Left hindlimb (tissue), 1 donor: ENCODE measurements around the gene DBP.
"Not testable (repeated sequence)": the region's sequence is repeated elsewhere in the genome, so short reads cannot be mapped to it uniquely, and the experiment has no call there.

ENCODE experiments used
- DNase-seq: peaks from one replicate; pipeline ENCODE4 v3.0.0-alpha.2; 2018

The DBP gene, protein sequence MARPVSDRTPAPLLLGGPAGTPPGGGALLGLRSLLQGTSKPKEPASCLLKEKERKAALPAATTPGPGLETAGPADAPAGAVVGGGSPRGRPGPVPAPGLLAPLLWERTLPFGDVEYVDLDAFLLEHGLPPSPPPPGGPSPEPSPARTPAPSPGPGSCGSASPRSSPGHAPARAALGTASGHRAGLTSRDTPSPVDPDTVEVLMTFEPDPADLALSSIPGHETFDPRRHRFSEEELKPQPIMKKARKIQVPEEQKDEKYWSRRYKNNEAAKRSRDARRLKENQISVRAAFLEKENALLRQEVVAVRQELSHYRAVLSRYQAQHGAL

DNA sequence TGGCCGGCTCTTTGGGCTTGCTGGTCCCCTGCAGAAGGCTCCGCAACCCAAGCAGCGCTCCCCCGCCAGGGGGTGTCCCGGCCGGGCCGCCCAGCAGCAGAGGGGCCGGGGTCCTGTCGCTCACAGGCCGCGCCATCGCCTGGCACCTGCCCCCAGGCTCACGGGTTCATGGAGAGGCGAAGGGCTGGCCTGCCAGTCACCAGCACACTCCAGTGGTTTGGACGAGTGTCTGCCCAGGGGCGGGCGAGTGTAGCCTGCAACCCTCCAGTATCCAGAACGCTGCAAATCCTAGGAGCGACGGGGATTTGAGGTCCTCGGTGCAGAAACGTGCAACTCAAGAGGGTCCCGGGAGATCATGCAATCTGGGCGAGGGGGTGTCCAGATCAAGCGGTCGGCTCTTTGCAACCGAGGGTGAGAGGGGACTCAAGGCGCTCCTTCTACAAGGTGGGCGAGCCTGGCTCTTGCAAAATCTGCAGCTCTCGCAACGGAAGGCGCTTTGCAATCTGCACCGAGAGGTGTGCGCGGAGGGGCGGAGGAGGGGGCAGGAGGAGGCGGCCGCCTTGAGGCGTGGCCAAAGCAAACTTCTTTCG is at the start of gene DBP:
TSS of gene DBP (minus strand) at position 521 of the 590 bp plus-strand sequence. CDS start at position 136, 385 bp downstream.
- peak; percentile 60 for DNase-seq

DNA sequence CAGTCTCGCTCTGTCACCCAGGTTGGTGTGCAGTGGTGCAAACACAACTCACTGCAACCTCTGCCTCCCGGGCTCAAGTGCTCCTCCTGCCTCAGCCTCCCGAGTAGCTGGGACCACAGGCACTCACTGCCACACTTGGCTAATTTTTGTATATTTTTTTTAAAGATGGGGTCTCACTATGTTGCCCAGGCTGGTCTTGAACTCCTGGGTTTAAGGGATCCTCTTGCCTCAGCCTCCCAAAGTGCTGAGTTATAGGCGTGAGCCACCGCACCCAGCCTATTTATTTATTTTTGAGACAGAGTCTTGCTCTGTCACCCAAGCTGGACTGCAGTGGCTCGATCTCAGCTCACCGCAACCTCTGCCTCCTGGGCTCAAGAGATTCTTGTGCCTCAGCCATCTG is 49.5 kb upstream of the DBP start:
- DNase-seq: not testable (repeated sequence)

DNA sequence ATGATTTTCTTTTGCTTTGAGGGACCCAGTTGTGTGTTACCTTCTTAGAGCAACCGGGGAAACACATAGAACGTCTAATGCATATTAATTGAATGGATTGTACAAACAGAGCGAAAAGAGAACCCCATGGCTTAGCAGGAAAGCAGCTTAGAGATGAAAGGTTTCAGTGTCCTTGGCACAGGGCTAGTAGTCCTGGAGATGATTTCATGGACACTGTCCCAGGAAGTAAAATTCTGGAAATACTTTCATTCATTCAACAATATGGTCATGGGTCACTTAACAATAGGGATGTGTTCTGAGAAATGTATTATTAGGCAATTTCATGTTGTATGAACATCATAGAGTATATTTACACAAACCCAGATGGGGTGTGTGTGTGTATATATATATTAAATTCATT is 48.9 kb upstream of the DBP start:
- DNase-seq: no peak

DNA sequence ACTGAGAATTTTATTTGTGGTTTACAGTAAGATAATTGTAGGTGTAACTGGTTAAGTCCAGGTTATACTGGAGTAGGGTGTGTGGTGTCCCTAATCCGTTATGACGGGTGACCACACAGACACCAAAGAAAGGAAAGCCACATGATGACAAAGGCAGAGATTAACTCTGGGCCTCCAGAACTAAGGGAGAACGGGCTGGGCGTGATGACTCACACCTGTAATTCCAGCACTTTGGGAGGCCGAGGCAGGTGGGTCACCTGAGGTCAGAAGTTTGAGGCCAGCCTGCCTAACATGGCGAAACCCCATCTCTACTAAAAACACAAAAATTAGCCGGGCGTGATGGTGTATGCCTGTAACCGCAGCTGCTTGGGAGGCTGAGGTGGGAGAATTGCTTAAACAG is 48.4 kb upstream of the DBP start:
- DNase-seq: no peak

DNA sequence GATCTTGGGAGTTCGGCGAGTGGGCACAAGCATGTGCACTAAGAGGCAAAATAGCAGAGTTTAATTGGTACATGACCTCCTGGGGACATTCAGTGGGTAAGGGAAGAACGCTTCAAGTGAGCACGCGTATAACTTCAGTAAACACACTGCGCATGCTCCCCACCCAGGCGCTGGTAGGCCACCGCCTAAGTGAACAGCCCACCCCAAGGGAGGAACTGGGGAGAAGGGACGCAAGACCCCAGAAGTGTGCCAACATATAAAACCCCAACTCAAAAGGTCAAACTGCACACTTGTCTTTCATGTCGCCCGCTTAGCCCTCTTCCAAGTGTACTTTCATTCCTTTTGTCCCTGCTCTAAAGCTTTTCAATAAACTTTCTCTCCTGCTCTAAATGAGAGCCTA is 46.2 kb upstream of the DBP start:
- DNase-seq: peak; percentile 72

DNA sequence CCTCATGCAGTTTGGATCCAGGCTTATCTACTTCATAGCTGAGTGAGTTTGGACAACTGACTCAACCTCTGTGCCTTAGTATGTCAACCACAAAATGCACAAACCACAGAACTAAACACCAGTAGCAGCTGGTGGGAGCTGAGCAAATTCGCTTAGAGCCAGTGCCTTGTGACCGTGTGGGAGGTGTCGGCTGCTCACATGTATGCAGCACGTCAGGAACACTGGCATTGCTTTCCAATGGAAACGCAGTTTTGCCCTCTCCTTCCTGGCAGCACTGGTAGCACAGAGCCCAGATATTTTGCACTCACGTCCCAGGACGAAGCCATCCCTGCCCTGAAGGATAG is 43.9 kb upstream of the DBP start:
- no peak for DNase-seq

DNA sequence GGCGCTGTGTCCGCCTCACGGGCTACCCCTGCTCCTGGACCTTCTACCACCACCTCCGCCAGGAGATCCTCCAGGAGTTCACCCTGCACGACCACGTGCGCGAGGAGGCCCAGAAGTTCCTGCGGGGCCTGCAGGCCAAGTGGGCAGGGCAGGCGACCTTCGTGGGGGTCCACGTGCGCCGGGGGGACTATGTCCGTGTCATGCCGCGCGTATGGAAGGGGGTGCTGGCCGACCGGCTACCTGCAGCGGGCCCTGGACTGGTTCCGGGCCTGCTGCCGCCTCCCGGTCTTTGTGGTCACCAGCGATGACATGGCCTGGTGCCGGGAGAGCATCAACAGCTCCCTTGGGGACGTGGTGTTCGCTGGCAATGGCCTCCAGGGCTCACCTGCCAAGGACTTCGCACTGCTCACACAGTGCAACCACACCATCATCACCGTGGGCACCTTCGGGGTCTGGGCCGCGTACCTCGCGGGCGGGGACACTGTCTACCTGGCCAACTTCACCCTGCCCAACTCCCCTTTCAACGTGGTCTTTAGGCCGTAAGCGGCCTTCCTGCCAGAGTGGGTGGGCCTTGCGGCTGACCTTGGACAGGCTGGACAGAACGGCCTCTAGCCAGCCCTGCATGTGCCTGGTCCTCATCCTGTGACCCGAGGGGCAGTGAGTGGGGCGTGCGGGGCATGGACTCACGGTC is 43.4 kb upstream of the DBP start:
- DNase-seq: no peak

DNA sequence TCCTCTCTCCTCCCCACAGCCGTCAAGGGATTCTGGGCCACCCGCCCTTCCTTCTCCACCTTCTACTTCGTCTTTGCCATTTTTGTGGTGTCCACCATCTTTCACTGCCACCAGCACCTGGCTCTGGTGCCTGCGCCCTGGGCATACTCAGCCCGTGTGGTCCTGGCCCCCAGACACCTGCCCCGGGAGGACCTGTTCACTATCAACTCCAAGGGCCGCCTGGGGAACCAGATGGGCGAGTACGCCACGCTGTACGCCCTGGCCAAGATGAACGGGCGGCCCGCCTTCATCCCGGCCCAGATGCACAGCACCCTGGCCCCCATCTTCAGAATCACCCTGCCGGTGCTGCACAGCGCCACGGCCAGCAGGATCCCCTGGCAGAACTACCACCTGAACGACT is 42.8 kb upstream of the DBP start:
- not testable (repeated sequence) for DNase-seq

DNA sequence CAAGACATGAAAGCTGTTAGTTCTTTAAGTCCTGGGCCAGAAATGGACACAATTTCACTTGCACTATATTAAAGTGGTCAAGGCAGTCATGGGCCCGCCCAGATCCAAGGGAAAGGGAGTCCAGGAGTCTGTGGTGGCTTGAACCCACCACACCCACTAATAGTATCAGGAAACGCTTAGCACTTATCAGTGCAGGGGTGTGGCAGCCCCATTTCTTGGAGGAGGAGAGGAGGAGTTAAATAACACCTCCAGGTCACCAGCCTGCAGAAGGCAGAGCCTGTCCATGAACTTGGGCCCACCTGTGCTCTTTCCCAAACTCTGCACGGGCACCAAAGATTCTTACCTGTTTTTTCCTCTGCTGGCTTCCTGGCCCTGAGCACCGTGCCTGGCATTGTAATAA is 41.0 kb upstream of the DBP start:
- DNase-seq: no peak

DNA sequence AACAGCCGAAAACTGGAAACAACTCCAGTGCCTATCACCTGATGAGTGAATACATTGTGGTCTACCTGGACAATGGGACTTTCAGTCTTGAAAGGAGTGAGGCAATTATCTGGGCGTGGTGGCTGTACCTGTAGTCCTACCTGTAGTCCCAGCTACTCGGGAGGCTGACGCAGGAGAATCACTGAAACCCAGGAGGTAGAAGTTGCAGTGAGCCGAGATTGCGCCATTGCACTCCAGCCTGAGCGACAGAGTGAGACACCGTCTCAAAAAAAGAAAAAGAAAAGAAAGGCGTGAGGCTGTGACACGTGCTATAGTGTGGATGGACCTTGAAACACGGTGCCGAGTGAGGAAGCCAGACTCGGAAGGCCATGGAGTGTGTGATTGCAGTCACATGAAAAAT is 39.7 kb upstream of the DBP start:
- no peak for DNase-seq

DNA sequence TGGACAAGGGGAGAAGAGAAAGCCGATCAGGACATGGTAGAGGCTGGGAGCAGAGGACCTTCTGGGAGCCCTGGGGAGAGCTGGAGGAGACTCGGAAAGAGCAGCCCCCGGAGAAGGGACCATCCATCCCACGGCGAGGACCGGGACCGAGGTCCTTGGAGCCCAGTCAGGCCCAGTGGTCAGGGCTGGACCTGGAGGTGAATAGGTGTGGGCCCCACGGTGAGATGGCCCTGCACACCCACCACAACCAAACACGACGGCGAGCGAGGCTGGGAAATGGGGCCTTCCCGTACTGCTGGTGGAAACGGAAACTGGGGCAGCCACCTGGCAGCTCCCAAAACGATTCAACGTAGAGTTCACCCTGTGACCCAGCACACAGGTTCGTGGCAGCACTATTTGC is 39.3 kb upstream of the DBP start:
- no peak for DNase-seq

DNA sequence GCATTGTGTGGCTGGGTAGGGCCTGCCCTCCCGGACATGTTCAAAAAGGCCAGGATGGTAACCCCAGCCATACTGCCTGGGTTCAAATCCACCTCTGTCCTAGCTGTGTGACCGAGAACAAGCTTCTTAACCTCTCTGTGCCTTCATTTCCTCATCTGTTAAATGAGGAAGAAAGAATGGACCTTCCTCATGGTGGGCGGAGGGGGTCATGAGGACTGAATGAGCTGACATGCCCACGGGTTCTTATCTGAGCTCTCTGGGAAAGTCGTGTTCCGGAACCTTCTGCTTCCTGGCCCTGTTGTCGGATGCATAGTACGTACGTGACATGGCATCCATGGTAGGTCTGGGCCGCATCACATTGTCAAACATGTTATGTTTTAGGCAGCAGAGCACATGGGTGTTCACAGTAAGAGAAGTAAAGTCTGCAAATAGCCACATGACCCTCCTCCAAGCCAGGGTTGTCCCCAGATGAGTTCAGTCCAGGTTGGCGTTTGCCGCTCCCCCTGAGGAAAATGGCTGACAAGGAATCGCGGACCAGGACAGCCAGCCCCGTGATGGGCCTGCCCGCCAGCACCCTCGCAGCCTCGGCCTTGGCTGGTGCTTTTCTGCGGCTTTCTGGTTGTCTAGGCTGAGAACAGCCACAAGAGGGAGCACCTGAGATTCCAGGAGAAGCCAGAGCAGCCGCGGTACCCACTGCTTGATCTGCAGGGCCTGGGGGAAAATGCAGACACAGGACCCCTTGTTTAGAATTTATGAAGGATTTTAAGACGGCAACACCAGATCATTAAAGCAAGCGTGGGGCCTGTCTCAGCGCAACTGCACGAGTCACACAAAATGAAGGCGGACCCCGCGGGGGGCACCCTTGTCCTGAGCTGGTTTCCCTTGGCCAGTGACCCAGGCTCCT is 38.0 kb upstream of the DBP start:
- peak; percentile 84 for DNase-seq

DNA sequence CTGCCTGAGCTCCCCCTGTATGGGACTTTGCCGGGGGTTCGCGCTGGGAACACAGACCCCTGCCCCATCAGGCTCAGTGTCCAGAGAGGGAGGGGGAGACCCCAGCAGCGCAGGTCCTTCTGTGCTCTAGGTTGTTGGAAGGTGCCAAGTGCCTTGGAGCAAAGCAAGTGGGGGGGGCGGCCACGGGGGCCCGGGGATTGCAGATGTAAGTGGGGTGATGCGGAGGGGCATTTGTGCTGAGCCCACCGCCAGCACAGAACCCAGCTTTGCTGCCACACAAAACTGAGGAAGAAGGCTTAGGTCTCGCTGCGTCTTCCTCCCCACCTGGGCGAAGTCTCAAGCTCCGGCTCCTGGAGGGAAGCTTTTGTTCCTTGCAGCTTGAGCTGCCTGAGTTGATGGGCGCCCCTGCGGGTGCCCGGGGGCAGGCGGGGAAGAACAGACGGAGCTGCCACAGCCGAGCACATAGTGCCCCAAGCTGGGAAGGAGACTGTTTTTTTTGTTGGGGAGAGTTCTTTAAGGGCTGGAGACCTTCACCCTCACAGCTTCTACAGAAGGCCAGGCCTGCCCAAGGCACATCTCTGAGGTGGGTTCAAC is 37.1 kb upstream of the DBP start:
- DNase-seq: no peak

DNA sequence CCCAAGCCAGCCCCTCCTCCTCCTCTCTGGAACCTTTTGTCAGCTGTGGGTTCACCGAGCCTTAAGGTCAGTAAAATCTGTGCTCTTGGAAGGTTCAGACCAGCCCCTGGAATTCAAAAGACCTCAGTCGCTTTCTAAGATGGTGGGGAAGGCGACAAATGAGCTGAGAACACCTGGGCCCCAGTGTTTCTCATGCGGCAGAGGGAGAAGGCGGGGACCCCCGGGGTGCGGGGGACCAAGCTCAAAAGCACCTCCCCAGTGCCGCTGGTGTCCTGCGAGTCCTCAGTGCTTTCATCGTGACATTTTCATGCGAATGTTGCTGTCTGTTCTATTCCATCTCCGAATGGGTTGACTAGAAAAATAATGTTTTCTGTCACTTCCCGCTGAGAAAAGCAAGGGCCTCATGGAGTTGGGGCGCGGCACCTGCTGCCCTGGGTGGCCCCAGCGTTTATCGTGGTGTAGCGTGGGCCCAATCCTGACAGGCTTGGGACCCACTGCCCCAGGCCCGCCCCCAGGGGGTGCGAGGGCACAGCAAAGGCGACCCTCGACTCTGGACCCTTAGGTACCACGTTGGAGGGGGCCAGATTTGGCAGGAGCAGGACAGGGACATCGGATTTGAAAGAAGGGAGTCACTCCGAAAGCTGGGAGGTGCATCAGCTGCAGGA is 36.4 kb upstream of the DBP start:
- no peak for DNase-seq

DNA sequence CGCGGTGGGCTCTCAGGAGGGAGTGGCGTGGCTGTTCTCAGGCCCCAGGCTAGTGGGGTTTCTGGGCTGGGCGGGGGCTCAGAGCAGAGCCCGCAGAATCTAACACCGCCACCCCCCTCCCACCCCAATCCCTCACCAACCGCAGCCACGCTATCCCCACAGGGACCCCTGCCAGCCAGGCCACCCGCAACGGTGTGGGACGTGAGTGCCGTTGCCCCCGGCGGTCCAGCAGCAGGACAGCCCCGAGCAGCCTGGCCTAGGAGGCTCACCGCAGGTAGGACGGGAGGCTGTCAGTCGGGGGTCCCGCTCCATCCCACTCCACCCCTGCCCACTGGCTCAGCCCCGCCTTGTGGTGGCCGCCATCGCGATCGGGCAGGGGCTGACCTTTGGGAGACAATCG is 35.8 kb upstream of the DBP start, which contains the start of gene NTN5:
TSS of gene NTN5 (minus strand) at position 24 of the 400 bp plus-strand sequence. CDS start 2,031 bp downstream, outside the sequence.
- no peak for DNase-seq

DNA sequence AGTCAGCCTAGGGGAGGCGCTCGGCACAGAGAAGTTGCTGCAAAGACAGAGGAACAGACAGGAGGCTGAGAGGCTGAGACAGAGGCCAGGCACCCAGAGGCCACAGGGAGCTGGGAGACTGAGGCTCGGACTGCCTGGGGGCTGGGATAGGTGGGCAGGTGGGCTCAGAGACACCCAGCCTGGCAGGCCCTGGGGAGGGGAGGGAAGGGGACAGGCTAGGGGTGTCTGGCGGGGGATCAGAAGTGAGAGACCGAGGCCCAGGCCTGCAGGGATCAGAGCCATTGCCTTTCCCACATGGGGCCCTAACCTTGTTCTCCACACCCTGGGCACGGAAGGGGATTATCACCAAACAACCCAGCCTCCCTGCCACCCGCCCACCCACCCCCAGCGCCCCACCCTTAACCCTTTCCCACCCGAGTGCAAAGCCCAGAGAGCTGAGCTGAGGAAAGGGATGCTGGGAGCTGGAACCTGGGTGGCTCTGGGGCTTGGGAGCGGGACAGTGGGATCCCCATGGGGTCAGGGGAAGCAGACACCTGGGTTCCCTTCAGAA is 34.3 kb upstream of the DBP start:
- DNase-seq: no peak

DNA sequence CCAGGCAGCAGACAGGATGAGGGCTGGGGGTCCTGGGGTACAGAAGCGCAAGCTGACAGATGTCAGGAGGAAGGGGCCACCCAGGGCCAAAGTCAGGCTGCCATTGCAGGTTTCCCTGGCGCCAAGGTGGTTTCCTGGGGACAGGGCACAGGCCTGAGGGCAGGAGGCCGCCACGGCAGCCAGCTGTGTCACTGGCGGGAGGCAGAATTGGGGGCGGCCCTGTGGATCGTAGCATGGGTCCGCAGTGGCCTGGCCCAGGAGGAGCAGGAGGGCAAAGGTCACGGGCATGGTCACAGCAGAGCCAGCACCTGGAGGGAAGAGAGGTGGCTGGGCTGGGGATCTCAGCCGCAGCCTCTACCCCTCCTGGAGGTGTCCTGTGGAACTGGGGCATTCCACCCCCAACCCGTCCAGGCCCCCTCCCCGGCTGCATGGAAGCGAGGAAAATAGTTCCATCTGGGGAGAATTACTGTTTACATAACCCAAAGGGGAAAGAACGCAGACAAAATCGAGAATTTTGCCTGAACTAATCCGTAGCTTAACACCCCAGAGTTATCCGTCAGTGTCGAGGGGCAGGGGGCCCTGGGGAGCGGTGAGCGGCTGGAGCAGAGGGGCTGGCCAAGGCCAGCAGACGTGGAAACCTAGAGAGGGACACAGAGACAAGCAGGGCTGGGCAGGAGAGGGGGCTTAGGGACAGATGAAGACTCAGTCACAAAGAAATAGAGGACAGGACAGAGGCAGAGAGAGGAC is 33.7 kb upstream of the DBP start:
- DNase-seq: no peak

DNA sequence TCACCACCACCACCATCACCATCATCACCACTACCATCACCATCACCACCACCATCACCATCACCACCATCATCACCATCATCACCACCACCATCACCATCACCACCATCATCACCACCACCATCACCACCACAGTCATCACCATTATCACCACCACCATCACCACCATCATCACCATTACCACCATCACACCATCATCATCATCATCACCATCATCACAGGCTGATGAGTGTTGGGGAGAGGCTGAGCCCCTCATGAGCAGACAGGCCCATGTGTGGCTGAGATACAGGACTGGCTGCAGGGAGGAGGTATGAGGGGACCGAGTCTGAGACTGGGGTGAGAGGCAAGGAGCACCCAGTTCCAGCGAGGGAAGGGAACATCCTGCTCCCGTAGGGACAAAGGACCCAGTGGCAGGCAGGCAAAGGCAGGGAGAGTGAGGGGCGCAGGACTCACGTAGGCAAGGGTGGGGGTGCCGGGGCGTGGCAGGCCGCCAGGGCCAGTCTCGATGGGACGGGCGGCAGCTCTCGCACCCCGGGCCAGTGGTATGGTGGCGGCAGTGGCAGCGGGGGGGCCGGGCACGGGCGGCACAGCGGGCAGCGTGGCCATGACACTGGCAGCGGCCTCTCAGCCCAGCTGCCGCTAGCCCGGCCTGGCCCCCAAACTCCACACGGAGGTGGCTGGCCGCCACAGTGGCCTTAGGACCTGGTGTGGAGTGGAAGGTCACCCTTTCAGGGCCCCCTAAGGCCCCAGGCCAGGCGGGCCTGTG is 32.9 kb upstream of the DBP start:
- no peak for DNase-seq

DNA sequence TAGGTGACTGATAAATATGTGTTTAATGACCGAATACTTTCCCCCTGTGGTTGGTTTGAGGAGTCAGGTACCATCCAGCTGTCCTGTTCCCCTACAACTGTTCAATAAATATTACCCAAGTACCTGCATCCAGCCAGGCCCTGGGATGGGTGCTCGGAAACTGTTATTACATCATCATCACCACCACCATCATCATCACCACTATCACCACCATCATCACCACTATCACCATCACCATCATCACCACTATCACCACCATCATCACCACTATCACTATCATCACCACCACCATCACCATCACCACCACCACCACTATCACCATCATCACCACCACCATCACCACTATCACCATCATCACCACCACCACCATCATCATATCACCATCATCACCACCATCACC is 31.6 kb upstream of the DBP start:
- DNase-seq: no peak

DNA sequence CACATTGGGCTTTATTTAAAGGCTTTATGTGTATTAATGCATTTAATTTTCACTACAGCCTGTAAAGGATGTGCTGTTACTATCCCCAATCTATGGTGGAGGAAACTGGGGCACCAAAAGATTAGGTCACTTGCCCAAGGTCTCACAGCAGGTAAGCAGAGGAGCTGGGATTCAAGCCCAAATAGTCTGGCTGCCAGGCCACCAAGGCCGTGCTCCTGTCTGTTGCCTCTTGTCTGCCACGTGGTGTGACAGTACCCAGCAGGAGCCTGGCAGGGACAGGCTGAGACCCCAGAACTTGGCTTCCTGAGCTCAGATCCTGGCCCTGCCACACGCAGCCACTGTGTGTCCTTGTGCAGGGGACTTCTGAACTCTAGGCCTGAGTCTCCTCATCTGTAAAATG is 31.2 kb upstream of the DBP start:
- no peak for DNase-seq
